ENCODE data around the gene COL8A2. TPM values are rescaled to one million over a fixed set of nuclear protein-coding genes. Genes with fewer than 3 reads are reported as not detected.

Gene COL8A2
- total RNA-seq, 1 donor from 2014 or later: not detected

DNA sequence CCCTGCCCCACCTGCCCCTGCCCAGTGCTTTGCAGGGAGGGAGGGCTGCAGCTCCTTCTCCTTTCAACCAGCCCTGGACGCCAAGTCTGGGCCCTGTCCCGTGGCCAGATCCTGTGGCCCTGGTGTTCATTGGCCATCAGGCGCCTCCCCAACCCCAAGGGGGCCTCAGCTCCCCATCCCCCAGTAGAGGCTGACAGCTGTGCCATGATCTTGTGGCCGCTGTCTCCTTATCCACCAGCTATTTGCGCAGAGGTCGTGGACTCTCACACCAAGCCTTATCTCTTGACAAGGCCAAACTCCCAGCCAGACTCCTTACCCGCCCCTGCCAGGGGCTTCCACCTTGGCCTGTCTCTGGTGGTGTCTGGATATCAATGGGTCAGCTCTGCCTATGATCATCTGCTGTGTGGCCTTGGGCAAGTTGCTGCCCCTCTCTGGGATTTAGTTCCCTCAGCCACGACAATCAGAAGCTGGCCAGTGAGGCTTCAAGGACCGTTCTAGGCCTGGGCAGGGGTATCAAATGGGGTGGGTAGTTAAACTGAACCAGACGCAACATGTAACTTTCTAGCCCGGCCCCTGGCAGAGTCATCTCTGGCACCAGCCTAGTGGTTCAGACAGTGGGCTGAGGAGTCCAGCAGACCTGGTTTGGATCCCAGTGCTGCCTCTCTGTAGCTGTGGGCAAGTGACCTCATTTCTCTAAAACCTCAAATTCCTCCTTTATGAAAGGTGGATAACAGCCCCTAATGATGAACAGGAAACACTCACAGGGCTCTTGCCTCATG lies 3.3 kb upstream of the COL8A2 start:
- DNase-seq (ENCODE audit: low spot score): no peak
- intact Hi-C loops (cut with micrococcal nuclease): no loop called here
- Mint-ChIP-seq H3K27ac (no peak overlapping the region), H3K9me3 (no peaks in the 10 kb centered on the region), H3K4me1 (ENCODE audit: low read depth) (peaks cover 6% of the 10 kb centered on the region), H3K27me3 (ENCODE audit: low read depth) (peaks cover 24% of the 10 kb centered on the region), H3K36me3 (ENCODE audit: low read depth) (no peaks in the 10 kb centered on the region), H3K4me3 (ENCODE audit: low read depth) (no peak overlapping the region)

DNA sequence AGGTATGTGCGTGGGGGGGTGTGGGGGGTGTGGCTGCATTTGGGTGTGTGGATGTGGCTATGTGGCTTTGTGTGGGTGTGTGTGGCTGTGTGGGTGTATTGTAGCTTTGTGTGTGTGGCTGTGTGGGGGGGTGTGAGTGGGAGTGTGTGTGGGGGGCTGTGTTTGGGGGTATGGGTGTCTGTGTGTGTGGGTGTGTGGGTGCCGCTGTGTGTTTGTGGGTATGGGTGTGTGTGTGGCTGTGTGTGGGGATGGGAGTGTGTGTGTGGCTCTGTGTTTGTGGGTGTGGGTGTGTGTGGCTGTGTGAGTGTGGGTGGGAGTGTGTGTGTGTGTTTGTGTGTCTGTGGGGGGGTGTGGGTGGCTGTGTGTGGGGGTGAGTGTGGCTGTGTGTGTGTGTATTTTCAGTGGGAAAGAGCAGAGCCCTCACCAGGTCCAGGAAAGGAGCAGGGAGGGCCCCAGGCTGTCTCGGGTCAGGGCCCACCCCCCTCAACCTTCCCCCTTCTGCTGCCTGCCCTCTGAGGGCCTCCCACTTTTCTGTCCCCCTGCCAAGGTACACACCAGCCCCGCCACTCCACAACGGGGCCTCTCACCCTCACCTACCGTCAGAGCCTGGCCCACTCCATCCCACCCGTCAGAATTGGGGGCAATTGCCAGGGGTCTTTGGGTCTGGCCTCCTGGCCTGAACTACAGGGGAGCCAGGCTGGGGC lies 1.9 kb upstream of the COL8A2 start:
- Mint-ChIP-seq H3K4me3 (ENCODE audit: low read depth) (no peak overlapping the region), H3K36me3 (ENCODE audit: low read depth) (no peaks in the 10 kb centered on the region), H3K9me3 (no peaks in the 10 kb centered on the region), H3K4me1 (ENCODE audit: low read depth) (peaks cover 11% of the 10 kb centered on the region), H3K27me3 (ENCODE audit: low read depth) (peaks cover 37% of the 10 kb centered on the region), H3K27ac (no peak overlapping the region)
- DNase-seq (ENCODE audit: low spot score): no peak
- intact Hi-C loops (cut with micrococcal nuclease): no loop called here

DNA sequence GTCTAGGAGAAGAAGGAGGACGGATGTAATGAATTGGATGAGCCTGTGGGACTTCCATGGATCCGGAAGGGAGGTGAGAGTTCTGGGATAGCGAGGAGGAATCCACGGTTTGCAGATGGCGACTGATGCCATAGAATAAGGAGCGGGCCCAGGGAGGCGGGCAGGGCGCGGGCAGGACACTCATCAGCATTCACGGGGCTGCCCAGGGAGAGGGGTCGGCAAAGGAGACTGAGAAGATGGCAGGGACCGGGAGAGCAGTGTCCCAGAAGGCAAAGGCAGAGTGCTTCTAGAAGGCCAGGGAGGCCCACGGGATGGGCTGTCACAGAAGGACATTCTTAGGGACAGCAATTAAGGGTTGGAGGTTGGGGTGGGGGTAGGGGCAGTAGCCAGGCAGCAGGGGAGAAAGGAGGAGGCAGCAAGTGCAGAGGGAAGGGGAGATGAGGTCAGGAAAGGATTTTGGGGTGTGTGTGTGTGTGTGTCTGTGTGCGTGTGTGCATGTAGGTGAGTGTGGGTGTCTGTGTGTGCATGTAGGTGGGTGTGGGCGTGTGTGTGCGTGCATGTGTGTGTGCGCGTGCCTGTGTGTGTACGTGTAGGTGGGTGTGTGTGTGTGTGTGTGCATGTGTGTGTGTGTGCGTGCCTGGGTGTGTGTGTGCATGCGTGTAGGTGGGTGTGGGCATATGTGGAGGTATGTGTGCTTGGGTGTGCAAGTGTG lies 1.1 kb upstream of the COL8A2 start:
- Mint-ChIP-seq H3K36me3 (ENCODE audit: low read depth) (no peaks in the 10 kb centered on the region), H3K9me3 (no peaks in the 10 kb centered on the region), H3K4me3 (ENCODE audit: low read depth) (no peak overlapping the region), H3K27me3 (ENCODE audit: low read depth) (peaks cover 40% of the 10 kb centered on the region), H3K4me1 (ENCODE audit: low read depth) (peaks cover 11% of the 10 kb centered on the region), H3K27ac (peak overlapping the region; percentile 15)
- intact Hi-C loops (cut with micrococcal nuclease): no loop called here
- no peak for DNase-seq (ENCODE audit: low spot score)

DNA sequence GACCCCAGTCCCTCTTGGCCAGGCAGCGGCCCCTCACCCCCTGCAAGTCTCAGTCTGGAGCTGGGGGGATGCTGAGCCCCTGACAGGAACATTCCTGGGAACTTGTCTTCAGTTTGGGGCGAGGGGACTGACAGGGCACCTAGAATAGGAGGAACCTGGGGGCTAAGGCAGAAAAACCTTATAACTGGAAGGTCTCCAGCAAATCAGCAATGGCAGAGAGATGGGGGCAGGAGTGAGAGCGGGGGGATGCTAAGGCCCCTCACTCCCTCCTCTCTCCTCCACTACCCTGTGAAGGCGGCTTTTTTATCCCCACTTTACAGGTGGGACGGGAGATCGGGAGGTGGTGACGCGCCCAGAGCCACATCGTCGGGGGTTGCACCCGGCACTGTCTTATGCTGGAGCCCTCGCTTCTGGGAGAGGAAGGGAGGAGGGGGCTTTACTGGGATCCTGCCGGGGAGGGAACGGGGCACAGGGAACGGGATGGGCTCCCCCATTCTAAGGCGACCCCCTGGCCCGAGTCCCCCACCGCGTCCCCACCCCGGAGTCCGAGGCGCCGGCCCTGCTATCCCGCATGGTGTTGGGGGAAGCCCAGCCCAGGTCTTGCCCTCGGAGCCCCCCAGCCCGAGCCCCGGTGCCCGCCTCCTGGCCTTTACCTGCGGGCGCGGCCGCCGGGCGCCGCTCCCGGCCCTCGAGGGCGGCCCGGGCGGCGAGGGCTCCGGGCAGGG lies 456 bp downstream of the COL8A2 start:
- DNase-seq (ENCODE audit: low spot score): no peak
- Mint-ChIP-seq H3K27ac (no peak overlapping the region), H3K27me3 (ENCODE audit: low read depth) (peaks cover 40% of the 10 kb centered on the region), H3K9me3 (no peaks in the 10 kb centered on the region), H3K4me3 (ENCODE audit: low read depth) (no peak overlapping the region), H3K4me1 (ENCODE audit: low read depth) (peaks cover 11% of the 10 kb centered on the region), H3K36me3 (ENCODE audit: low read depth) (no peaks in the 10 kb centered on the region)
- intact Hi-C loops (cut with micrococcal nuclease): no loop called here

DNA sequence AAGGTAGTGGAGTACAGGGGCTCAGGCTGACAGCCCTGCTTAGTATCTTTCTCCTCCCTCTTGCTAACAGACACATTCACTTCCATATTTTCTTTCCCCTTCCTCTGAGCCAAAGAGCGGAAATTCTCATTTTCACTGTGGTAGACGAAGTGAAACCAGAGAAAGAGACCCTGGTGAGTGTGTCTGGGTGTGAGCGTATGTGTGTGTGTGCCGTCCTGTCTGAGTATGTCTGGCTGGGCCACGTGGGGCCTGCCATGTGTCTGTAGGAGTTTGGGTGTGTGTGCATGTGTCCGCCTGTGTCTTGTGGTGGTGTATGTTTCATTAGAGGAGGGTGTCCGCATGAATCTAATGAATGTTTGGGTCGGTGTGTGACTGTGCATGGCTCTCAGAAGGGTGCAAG lies 1.7 kb downstream of the COL8A2 start:
- DNase-seq (ENCODE audit: low spot score): no peak
- peaks cover 11% of the 10 kb centered on the region for H3K4me1 Mint-ChIP-seq (ENCODE audit: low read depth)
- H3K9me3 Mint-ChIP-seq: no peaks in the 10 kb centered on the region
- no peak overlapping the region for H3K4me3 Mint-ChIP-seq (ENCODE audit: low read depth)
- intact Hi-C loops (cut with micrococcal nuclease): no loop called here
- no peaks in the 10 kb centered on the region for H3K36me3 Mint-ChIP-seq (ENCODE audit: low read depth)
- H3K27ac Mint-ChIP-seq: no peak overlapping the region
- peaks cover 40% of the 10 kb centered on the region for H3K27me3 Mint-ChIP-seq (ENCODE audit: low read depth)

DNA sequence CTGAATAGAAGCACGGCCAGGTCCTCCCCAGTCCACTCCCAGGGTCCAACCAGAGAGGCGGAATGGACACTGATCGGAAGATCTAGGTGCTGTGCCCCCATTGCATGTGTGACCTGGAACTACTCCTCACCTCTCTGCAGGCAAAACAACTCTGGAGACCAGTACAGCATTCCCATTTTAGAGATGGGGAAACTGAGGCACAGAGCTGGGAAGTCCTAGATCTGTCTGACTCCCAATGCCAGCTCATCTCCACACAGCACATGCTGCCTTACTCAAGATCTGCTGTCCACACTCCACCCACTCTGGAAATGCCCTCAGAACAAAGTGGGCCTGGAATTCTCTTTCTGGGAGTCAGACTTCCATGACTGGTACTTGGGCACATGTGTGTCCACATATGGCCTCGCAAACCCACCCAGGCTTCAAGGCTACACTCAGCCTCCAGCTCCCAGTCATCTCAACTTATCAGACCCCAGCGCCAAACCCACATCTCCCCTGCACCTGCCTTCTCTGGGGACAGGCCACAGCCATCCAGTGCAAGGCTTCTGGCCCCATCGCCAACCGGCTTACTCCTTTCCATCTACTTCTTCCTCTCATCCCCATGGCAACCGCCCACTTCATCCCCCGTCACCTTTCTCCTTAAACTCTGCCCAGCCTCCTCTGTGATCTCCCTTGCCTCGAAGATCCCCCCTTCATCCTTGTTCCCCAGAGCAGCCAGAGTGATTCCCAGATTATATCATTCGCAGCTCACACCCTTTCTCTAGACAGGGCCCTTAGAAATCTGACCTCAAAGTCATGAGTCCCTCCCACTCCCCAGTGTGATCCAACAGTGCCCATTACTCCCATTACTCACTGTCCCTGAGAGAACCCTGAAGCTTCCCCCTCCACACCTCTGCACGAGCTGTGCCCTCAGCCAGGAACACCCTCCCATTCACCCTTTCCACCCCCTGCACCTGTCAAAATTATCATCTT lies 2.7 kb downstream of the COL8A2 start:
- no peak overlapping the region for H3K4me3 Mint-ChIP-seq (ENCODE audit: low read depth)
- peaks cover 40% of the 10 kb centered on the region for H3K27me3 Mint-ChIP-seq (ENCODE audit: low read depth)
- intact Hi-C loops (cut with micrococcal nuclease): no loop called here
- no peak overlapping the region for H3K27ac Mint-ChIP-seq
- H3K36me3 Mint-ChIP-seq (ENCODE audit: low read depth): no peaks in the 10 kb centered on the region
- no peak for DNase-seq (ENCODE audit: low spot score)
- no peaks in the 10 kb centered on the region for H3K9me3 Mint-ChIP-seq
- peaks cover 11% of the 10 kb centered on the region for H3K4me1 Mint-ChIP-seq (ENCODE audit: low read depth)

DNA sequence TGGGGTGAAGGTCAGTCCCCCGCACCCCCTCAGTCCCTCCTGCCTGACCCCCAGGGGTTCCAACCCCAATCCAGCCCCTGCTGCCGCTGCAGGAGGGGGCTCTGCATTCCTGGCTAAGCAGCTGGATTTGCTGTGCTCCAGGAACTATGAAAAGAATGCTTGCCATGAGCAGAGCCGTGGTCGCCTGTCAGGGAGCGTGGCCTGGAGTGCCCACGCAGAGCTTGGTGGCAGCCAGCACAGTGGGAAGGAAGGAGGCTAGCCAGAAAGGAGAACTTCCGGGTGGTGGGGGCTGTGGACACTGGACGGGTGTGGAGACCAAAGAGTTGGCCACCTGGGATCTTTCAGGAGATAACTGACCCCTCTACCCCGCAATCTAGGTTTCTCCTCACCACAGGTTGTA lies 5.6 kb downstream of the COL8A2 start:
- H3K4me1 Mint-ChIP-seq (ENCODE audit: low read depth): peaks cover 9% of the 10 kb centered on the region
- no peak for DNase-seq (ENCODE audit: low spot score)
- no peak overlapping the region for H3K4me3 Mint-ChIP-seq (ENCODE audit: low read depth)
- H3K9me3 Mint-ChIP-seq: no peaks in the 10 kb centered on the region
- H3K27me3 Mint-ChIP-seq (ENCODE audit: low read depth): peaks cover 26% of the 10 kb centered on the region
- no peak overlapping the region for H3K27ac Mint-ChIP-seq
- no peaks in the 10 kb centered on the region for H3K36me3 Mint-ChIP-seq (ENCODE audit: low read depth)
- intact Hi-C loops (cut with micrococcal nuclease): no loop called here

DNA sequence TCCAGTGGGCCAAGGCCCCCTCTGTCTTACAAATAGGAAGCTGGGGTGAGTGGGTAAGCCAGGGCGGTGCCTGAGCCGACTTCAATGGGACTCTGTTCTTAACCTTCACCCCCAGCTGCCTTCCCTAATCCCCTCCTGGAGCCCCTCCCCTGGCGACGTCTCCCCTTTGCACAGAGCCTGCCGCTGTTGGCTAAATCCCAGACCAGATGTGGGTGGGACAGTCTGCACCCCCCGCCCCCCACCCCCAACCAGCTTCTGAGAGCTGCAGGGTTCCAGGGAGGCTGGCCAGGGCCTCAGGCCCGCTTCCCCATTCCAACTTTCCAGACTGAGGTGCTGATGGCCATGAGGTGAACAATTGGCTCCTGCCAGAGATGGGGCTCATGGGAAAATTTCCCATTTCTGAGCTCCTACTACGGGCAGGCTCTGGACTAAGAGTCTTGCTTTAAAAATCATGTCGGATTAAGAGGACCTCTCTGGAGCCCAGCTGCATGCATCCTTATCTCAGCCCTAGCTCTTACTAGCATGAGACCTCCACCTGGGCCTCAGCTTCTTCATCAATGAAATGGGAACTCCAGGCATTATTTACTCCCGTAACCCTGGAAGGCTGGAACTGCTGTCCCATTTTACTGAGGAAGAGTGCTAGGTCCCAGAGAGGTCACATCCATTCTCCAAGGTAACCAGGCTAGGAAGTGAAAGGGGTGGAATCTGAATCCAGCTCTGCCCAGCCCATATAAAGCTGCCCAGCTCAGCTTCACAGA lies 6.4 kb downstream of the COL8A2 start:
- Mint-ChIP-seq H3K9me3 (no peaks in the 10 kb centered on the region), H3K27me3 (ENCODE audit: low read depth) (peaks cover 19% of the 10 kb centered on the region), H3K4me3 (ENCODE audit: low read depth) (no peak overlapping the region), H3K27ac (no peak overlapping the region), H3K4me1 (ENCODE audit: low read depth) (peaks cover 9% of the 10 kb centered on the region), H3K36me3 (ENCODE audit: low read depth) (no peaks in the 10 kb centered on the region)
- intact Hi-C loops (cut with micrococcal nuclease): no loop called here
- DNase-seq (ENCODE audit: low spot score): no peak

DNA sequence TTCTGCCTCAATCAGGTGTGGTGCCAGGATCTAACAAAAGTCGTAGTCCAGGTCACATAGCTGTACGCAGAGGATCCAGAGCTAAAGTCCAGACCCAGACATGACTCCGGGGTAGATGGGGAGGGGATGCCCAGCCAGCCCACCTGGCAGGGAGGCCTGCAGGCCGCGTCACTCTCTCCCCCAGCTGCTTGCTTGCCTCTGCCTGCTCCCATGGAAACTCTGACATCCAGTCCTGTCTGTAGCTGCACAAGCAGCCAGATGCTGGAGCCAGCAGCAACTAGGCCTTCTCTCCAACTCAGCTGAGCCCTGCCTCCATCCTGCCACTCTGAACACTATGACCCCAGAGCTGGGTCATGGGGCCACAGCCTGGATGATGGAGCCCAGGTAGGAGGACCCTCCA lies 8.1 kb downstream of the COL8A2 start:
- Mint-ChIP-seq H3K27ac (no peak overlapping the region), H3K4me3 (ENCODE audit: low read depth) (no peak overlapping the region), H3K4me1 (ENCODE audit: low read depth) (no peaks in the 10 kb centered on the region), H3K27me3 (ENCODE audit: low read depth) (peaks cover 3% of the 10 kb centered on the region), H3K9me3 (no peaks in the 10 kb centered on the region), H3K36me3 (ENCODE audit: low read depth) (no peaks in the 10 kb centered on the region)
- no peak for DNase-seq (ENCODE audit: low spot score)
- intact Hi-C loops (cut with micrococcal nuclease): no loop called here

DNA sequence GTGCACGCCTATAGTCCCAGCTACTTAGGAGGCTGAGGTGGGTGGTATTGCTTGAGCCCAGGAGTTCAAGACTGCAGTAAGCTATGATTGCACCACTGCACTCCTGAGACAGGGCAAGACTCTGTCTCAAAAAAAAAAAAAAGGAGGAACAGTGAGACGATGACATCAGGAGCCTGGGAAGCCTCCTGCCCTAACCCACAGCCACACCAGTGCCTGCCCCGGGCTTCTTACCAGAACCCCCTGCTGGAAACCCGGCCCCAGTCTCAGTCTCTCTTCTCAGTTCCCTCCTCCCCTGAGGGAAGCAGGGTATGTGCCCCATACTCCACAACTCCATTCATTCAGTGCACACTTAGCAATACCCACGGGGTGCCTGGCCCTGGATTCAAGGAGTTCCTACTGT lies 9.1 kb downstream of the COL8A2 start:
- Mint-ChIP-seq H3K4me3 (ENCODE audit: low read depth) (no peak overlapping the region), H3K4me1 (ENCODE audit: low read depth) (peaks cover 4% of the 10 kb centered on the region)

DNA sequence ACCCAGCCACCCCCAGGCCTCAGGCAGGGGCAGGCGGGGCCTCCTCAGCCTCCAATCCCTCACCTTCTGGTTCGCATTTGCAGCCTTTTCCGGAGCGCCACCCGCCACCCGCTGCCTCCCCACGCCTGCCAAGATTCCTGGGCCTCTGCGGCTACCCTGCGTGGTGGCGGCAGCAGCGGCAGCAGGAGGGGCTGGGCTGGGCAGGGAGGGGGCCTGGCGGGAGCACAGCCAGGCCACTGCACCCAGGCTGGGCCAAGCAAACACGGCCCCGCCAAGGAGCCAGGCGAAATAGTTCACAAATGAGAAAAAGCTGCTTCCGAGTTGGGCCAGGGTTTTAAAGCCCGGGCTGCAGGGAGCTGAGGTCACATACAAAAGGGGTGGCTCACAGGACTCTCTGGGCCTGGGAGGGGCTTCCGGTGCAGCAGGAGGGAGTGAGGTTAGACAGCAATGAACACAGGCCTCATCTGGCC lies 9.8 kb downstream of the COL8A2 start:
- intact Hi-C loops (cut with micrococcal nuclease): no loop called here
- Mint-ChIP-seq H3K27ac (no peak overlapping the region), H3K27me3 (ENCODE audit: low read depth) (no peaks in the 10 kb centered on the region), H3K4me1 (ENCODE audit: low read depth) (peaks cover 4% of the 10 kb centered on the region), H3K4me3 (ENCODE audit: low read depth) (no peak overlapping the region), H3K9me3 (no peaks in the 10 kb centered on the region), H3K36me3 (ENCODE audit: low read depth) (no peaks in the 10 kb centered on the region)
- DNase-seq (ENCODE audit: low spot score): no peak

More for the DNA sequence above, 9.1 kb downstream of the COL8A2 start:
- intact Hi-C loops (cut with micrococcal nuclease): no loop called here
- Mint-ChIP-seq H3K27ac (no peak overlapping the region), H3K27me3 (ENCODE audit: low read depth) (no peaks in the 10 kb centered on the region), H3K9me3 (no peaks in the 10 kb centered on the region), H3K36me3 (ENCODE audit: low read depth) (no peaks in the 10 kb centered on the region)
- DNase-seq (ENCODE audit: low spot score): no peak

All from activated T-helper 2 cell treated with anti-CD3 and anti-CD28 coated beads, Interferon-gamma antibody, Interleukin-2, Interleukin-4, amounts not matched to agents 10 μg/mL and 5 μg/mL and 100 μg/mL, durations not matched to agents 14 hours and 24 hours and 36 hours (primary cell).